Tongue (tissue), 2 donors: ENCODE data around the gene LRRC71. TPM values are rescaled to one million over a fixed set of nuclear protein-coding genes. Genes with fewer than 3 reads are reported as not detected.
A peak's percentile ranks its signal among the peaks of the same experiment; 100 is the strongest.
"Not testable (repeated sequence)": the region's sequence is repeated elsewhere in the genome, so short reads cannot be mapped to it uniquely, and the experiment has no call there.

Source experiments
- DNase-seq: peaks from one replicate; pipeline ENCODE4 v3.0.0-alpha.2; 2015
- total RNA-seq: library from RNA; depleted of rRNA; stranded (reverse); fragments of >200 nt; gene quantifications from one replicate; pipeline ENCODE4 v1.2.3, GENCODE V29; 2014

The LRRC71 gene
- total RNA-seq, 1 donor from 2014 or later: not detected

- no peak for DNase-seq
Measured at GRCh38 chr1:156905651-156906050, 14.8 kb upstream of the LRRC71 start.

GRCh38 chr1:156906206-156906906, 14.1 kb upstream of the LRRC71 start:
- DNase-seq: no peak

GRCh38 chr1:156908541-156908940, 11.9 kb upstream of the LRRC71 start:
- no peak for DNase-seq

GRCh38 chr1:156908955-156909354, 11.5 kb upstream of the LRRC71 start:
- no peak for DNase-seq

GRCh38 chr1:156909671-156910070, 10.8 kb upstream of the LRRC71 start:
- DNase-seq: no peak

- DNase-seq: no peak
Measured at GRCh38 chr1:156910309-156910782, 10.1 kb upstream of the LRRC71 start.

- DNase-seq: no peak
Measured at GRCh38 chr1:156911577-156912298, 8.7 kb upstream of the LRRC71 start.

GRCh38 chr1:156912310-156912709, 8.1 kb upstream of the LRRC71 start:
- no peak for DNase-seq

GRCh38 chr1:156912861-156913808, 7.3 kb upstream of the LRRC71 start:
- DNase-seq: no peak

- no peak for DNase-seq
Measured at GRCh38 chr1:156913809-156914387, 6.5 kb upstream of the LRRC71 start.

- no peak for DNase-seq
Measured at GRCh38 chr1:156914440-156914856, 6.0 kb upstream of the LRRC71 start.

GRCh38 chr1:156921053-156921529, 659 bp downstream of the LRRC71 start:
- DNase-seq: no peak

- no peak for DNase-seq
Measured at GRCh38 chr1:156922986-156923669, 2.7 kb downstream of the LRRC71 start.

GRCh38 chr1:156923670-156924477, 3.4 kb downstream of the LRRC71 start:
- no peak for DNase-seq

GRCh38 chr1:156924478-156925153, 4.2 kb downstream of the LRRC71 start:
- no peak for DNase-seq

GRCh38 chr1:156925154-156926010, 5.0 kb downstream of the LRRC71 start:
- no peak for DNase-seq

GRCh38 chr1:156926175-156926574, 5.7 kb downstream of the LRRC71 start:
- peak; percentile 60 for DNase-seq

- DNase-seq: not testable (repeated sequence)
Measured at GRCh38 chr1:156926695-156927094, 6.3 kb downstream of the LRRC71 start.
